Measurements from ENCODE around the gene TADA2B. TPM values are rescaled to one million over a fixed set of nuclear protein-coding genes. Genes with fewer than 3 reads are reported as not detected.

Gene TADA2B
- total RNA-seq, 1 donor from 2014 or later: 19.8 TPM

DNA sequence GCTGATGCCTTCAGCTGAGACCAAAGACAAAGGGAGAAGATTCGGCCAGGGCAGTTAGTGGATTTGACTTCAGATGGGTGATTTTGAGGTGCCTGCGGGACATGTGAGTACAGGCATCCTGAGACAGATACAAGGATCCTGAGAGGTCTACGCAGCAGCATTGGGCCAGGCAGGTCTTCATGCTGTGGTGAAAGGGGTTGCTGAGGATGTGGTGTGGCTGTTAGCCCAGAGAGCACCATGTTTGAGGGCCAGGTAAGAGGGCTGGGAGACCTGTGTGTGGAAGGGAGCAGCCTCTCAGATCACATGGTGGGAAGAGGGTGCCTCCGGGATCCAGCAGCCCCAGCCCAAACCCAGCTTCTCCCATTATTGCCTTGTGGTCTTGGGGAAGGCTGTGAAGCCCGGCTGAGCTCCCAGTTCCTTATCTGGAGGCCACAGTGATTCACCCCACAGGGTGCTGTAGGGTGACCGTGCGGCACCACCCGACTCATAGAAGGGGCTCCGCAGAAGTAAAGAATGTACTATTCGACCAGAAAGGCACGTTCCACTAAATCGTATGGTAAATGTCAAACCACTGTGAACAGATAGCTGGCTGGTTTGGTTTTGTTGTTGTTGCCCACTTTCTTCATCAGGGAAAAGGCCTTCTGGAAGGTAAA is 27.7 kb upstream of the TADA2B start:
- Mint-ChIP-seq H3K9me3 (ENCODE audit: unreplicated experiment) (no peaks in the 10 kb centered on the region), H3K4me1 (ENCODE audit: low read depth, unreplicated experiment) (peaks cover 6% of the 10 kb centered on the region), H3K27ac (ENCODE audit: unreplicated experiment) (no peak overlapping the region), H3K36me3 (ENCODE audit: low read depth, unreplicated experiment) (peaks cover 30% of the 10 kb centered on the region), H3K4me3 (ENCODE audit: unreplicated experiment) (no peak overlapping the region), H3K27me3 (ENCODE audit: low read depth, unreplicated experiment) (no peaks in the 10 kb centered on the region)
- peaks cover 7% of the 10 kb centered on the region for H4K20me1 ChIP-seq (ENCODE audit: insufficient read depth, low read length)
- H3K79me2 ChIP-seq (ENCODE audit: insufficient read depth, low read length): no peaks in the 10 kb centered on the region
- H3K4me3 ChIP-seq (ENCODE audit: insufficient read depth, low read depth, low read length): no peak overlapping the region
- H3K27me3 ChIP-seq (ENCODE audit: insufficient read depth, low read length): no peaks in the 10 kb centered on the region
- H3K4me2 ChIP-seq (ENCODE audit: low read length): no peak overlapping the region
- peaks cover 16% of the 10 kb centered on the region for H3K36me3 ChIP-seq (ENCODE audit: insufficient read depth, low read length)
- H3K27ac ChIP-seq (ENCODE audit: low read depth, low read length): no peak overlapping the region
- H2AFZ ChIP-seq (ENCODE audit: low read depth, low read length): no peak overlapping the region
- no peak for TF ChIP-seq EZH2 (IDR thresholded peaks at IDR 0.05; ENCODE audit: insufficient read depth, low read length)
- TF ChIP-seq, protein P1, sequence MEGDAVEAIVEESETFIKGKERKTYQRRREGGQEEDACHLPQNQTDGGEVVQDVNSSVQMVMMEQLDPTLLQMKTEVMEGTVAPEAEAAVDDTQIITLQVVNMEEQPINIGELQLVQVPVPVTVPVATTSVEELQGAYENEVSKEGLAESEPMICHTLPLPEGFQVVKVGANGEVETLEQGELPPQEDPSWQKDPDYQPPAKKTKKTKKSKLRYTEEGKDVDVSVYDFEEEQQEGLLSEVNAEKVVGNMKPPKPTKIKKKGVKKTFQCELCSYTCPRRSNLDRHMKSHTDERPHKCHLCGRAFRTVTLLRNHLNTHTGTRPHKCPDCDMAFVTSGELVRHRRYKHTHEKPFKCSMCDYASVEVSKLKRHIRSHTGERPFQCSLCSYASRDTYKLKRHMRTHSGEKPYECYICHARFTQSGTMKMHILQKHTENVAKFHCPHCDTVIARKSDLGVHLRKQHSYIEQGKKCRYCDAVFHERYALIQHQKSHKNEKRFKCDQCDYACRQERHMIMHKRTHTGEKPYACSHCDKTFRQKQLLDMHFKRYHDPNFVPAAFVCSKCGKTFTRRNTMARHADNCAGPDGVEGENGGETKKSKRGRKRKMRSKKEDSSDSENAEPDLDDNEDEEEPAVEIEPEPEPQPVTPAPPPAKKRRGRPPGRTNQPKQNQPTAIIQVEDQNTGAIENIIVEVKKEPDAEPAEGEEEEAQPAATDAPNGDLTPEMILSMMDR (IDR thresholded peaks at IDR 0.05; ENCODE audit: insufficient read depth, low read depth, low read length): no peak
- H3K9ac ChIP-seq (ENCODE audit: low read length): no peak overlapping the region
- FAIRE-seq: no peak
- no peaks in the 10 kb centered on the region for H3K9me3 ChIP-seq (ENCODE audit: insufficient read depth, low read depth, low read length)
- no peaks in the 10 kb centered on the region for H3K4me1 ChIP-seq (ENCODE audit: insufficient read depth, low read length)
- DNase-seq (ENCODE audit: low read depth): no peak

DNA sequence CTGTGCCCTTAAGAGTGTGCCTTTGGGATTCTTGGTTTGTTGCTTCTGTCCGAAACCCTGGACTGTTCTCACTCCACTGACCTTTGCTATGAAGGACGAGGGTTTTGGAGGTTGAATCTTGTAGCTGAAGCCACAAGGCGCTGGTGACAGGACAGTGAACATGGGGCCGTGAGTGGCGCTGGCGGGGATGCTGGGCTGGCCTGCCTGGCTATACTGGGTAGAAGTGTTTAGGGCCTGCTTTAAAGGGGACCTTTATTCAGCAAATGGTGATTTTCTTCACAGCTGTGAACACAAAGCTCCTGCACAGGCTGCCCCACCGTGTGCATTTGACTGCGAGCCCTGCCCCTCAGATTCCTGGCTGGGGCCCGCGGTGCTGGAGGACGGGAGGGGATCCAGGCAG is 27.1 kb upstream of the TADA2B start:
- H3K27ac Mint-ChIP-seq (ENCODE audit: unreplicated experiment): no peak overlapping the region

DNA sequence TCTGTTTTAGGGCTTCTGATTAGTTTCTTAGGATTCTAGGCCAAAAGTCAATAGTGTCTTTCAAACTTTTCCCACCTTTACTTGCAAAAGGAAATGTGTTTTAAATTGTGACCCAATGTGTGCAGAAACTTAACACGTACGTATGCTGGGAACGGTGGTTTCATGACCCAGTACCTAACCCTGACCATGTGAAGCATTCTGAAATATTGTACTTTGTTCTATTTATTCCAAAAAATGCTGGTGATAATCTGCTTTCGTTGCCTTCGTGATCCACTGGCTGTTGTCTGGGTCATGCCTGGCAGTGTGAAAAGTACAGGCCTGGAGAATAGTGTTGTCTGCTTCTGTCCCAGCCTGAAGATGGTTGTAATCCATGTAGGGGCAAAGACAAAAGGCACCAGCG is 26.7 kb upstream of the TADA2B start:
- DNase-seq (ENCODE audit: low read depth) (no peak), FAIRE-seq (no peak)
- Histone ChIP-seq H4K20me1 (ENCODE audit: insufficient read depth, low read length) (peaks cover 7% of the 10 kb centered on the region), H2AFZ (ENCODE audit: low read depth, low read length) (no peak overlapping the region), H3K4me3 (ENCODE audit: insufficient read depth, low read depth, low read length) (no peak overlapping the region), H3K36me3 (ENCODE audit: insufficient read depth, low read length) (peaks cover 8% of the 10 kb centered on the region), H3K9ac (ENCODE audit: low read length) (no peak overlapping the region), H3K27me3 (ENCODE audit: insufficient read depth, low read length) (no peaks in the 10 kb centered on the region), H3K4me1 (ENCODE audit: insufficient read depth, low read length) (no peaks in the 10 kb centered on the region), H3K4me2 (ENCODE audit: low read length) (no peak overlapping the region), H3K79me2 (ENCODE audit: insufficient read depth, low read length) (no peaks in the 10 kb centered on the region), H3K27ac (ENCODE audit: low read depth, low read length) (no peak overlapping the region), H3K9me3 (ENCODE audit: insufficient read depth, low read depth, low read length) (no peaks in the 10 kb centered on the region)
- peaks cover 30% of the 10 kb centered on the region for H3K36me3 Mint-ChIP-seq (ENCODE audit: low read depth, unreplicated experiment)
- peaks cover 15% of the 10 kb centered on the region for H3K4me1 Mint-ChIP-seq (ENCODE audit: low read depth, unreplicated experiment)
- no peak overlapping the region for H3K27ac Mint-ChIP-seq (ENCODE audit: unreplicated experiment)
- H3K4me3 Mint-ChIP-seq (ENCODE audit: unreplicated experiment): no peak overlapping the region
- no peak for TF ChIP-seq EZH2 (IDR thresholded peaks at IDR 0.05; ENCODE audit: insufficient read depth, low read length)
- TF ChIP-seq, protein P1 (IDR thresholded peaks at IDR 0.05; ENCODE audit: insufficient read depth, low read depth, low read length): no peak
- no peaks in the 10 kb centered on the region for H3K27me3 Mint-ChIP-seq (ENCODE audit: low read depth, unreplicated experiment)
- H3K9me3 Mint-ChIP-seq (ENCODE audit: unreplicated experiment): no peaks in the 10 kb centered on the region

More for the DNA sequence above, 27.1 kb upstream of the TADA2B start:
- H3K27me3 Mint-ChIP-seq (ENCODE audit: low read depth, unreplicated experiment): no peaks in the 10 kb centered on the region
- no peak overlapping the region for H3K4me3 Mint-ChIP-seq (ENCODE audit: unreplicated experiment)
- no peaks in the 10 kb centered on the region for H3K4me1 ChIP-seq (ENCODE audit: insufficient read depth, low read length)
- H3K79me2 ChIP-seq (ENCODE audit: insufficient read depth, low read length): no peaks in the 10 kb centered on the region
- no peak for FAIRE-seq
- no peaks in the 10 kb centered on the region for H3K9me3 Mint-ChIP-seq (ENCODE audit: unreplicated experiment)
- no peak overlapping the region for H3K4me3 ChIP-seq (ENCODE audit: insufficient read depth, low read depth, low read length)
- DNase-seq (ENCODE audit: low read depth): no peak
- H3K36me3 ChIP-seq (ENCODE audit: insufficient read depth, low read length): peaks cover 11% of the 10 kb centered on the region
- peaks cover 7% of the 10 kb centered on the region for H4K20me1 ChIP-seq (ENCODE audit: insufficient read depth, low read length)
- H3K36me3 Mint-ChIP-seq (ENCODE audit: low read depth, unreplicated experiment): peaks cover 31% of the 10 kb centered on the region
- no peak overlapping the region for H3K4me2 ChIP-seq (ENCODE audit: low read length)
- H3K9me3 ChIP-seq (ENCODE audit: insufficient read depth, low read depth, low read length): no peaks in the 10 kb centered on the region
- H3K4me1 Mint-ChIP-seq (ENCODE audit: low read depth, unreplicated experiment): peaks cover 12% of the 10 kb centered on the region
- no peak overlapping the region for H3K27ac ChIP-seq (ENCODE audit: low read depth, low read length)
- no peaks in the 10 kb centered on the region for H3K27me3 ChIP-seq (ENCODE audit: insufficient read depth, low read length)
- H2AFZ ChIP-seq (ENCODE audit: low read depth, low read length): no peak overlapping the region
- no peak for TF ChIP-seq EZH2 (IDR thresholded peaks at IDR 0.05; ENCODE audit: insufficient read depth, low read length)
- TF ChIP-seq, protein P1 (IDR thresholded peaks at IDR 0.05; ENCODE audit: insufficient read depth, low read depth, low read length): no peak
- no peak overlapping the region for H3K9ac ChIP-seq (ENCODE audit: low read length)

Measured in astrocyte (in vitro differentiated cells and primary cell).